Peyer's patch (tissue), 4 donors: Measurements from ENCODE around the gene GAS6.

Source experiments
- CTCF ChIP-seq, 6 experiments: fragments of 450-650 bp in 4 of 6; fragments of 200-600 bp in 2 of 6; sonication (generic) in 1 of 6; IDR thresholded peaks; one replicate each; pipeline ENCODE4 v1.5.1; 2017 to 2019; ENCODE audit warnings: antibody characterized with exemption in 6 of 6, mild to moderate bottlenecking in 3 of 6, moderate library complexity in 1 of 6
- POLR2A ChIP-seq, 2 donors: fragments of 450-650 bp; IDR thresholded peaks; one replicate each; pipeline ENCODE4 v1.5.1; 2017; ENCODE audit warnings: antibody characterized with exemption in 2 of 2, mild to moderate bottlenecking in 2 of 2, moderate library complexity in 2 of 2

- TF ChIP-seq POLR2A (IDR thresholded peaks at IDR 0.05) (no peak), CTCF (IDR thresholded peaks at IDR 0.05) (no peak)
These were observed 50.7 kb downstream of the GAS6 start for GRCh38 chr13:113813070-113813748.
